HFFc6 (cell line): ENCODE measurements around the gene LBR. TPM values are rescaled to one million over a fixed set of nuclear protein-coding genes. Genes with fewer than 3 reads are reported as not detected.

Source experiments
- DNase-seq: peaks from one replicate; pipeline ENCODE4 v3.0.0-alpha.2; 2018
- H3K27ac Mint-ChIP-seq: 2 replicates; pipeline ENCODE4 v1.8.0; 2020; ENCODE audit warnings: mild to moderate bottlenecking, mixed read lengths
- H3K27me3 Mint-ChIP-seq: 2 replicates; pipeline ENCODE4 v1.8.0; 2021; ENCODE audit warnings: mild to moderate bottlenecking, moderate library complexity, mixed read lengths; ENCODE audit not compliant: insufficient read depth
- H3K36me3 Mint-ChIP-seq: 2 replicates; pipeline ENCODE4 v1.8.0; 2021; ENCODE audit warnings: low read depth, mixed read lengths
- H3K4me1 Mint-ChIP-seq: 2 replicates; pipeline ENCODE4 v1.8.0; 2020; ENCODE audit warnings: low read depth, mixed read lengths
- H3K4me3 Mint-ChIP-seq: 2 replicates; pipeline ENCODE4 v1.8.0; 2020; ENCODE audit warnings: mild to moderate bottlenecking, moderate library complexity, mixed read lengths
- H3K9me3 Mint-ChIP-seq: 2 replicates; pipeline ENCODE4 v1.8.0; 2020; ENCODE audit warnings: mild to moderate bottlenecking, mixed read lengths
- CTCF ChIP-seq: fragments of 200-600 bp; sonication (generic); IDR thresholded peaks from 2 replicates; pipeline ENCODE4 v1.5.0; 2021; ENCODE audit warnings: antibody characterized with exemption, mild to moderate bottlenecking
- total RNA-seq, 6 experiments: library from RNA; stranded (reverse); fragmentation: NEBNext Ultra II Directional; extraction: Animal tissue kit (Norgen Biotek cat#: 25700); gene quantifications; 2 replicates in 1 of 6; 3 replicates in 5 of 6; pipeline ENCODE4 v1.2.3, GENCODE V29; 2021

LBR gene
- total RNA-seq, 6 experiments from 2014 or later = 20.7 to 42.7 (median 36.3) TPM

DNA sequence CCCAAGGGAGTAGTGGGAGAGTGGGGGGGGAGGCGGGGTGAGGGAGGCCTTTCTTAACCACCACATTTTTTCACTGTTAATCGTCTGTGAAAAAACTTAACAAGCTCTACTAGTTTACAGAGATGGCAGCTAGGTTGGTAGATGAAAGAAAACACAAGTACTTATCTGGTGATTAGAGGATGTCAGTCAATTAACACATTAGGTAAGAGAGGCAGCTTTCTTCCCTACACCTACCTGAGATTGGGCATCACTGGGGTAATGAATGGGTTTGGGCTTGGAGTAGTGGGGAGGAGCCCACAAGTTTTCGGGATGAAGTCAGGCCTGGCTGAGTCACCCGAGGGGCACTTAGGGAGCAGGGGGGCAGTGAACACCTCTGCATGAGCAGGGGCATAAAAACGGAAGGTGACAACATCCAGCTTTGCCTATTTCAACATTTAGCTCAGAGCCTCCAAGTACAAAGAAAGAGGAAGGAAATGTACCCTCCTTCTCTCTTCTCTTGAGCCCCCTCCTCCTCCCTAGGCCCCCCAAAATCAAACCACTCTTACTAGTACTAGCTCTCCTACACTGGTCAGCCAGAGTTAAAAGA, 2.5 kb downstream of the LBR start:
- H3K9me3 Mint-ChIP-seq = no peaks in the 10 kb centered on the region
- H3K27ac Mint-ChIP-seq = peak overlapping the region; percentile 85
- no peak for TF ChIP-seq CTCF
- peak overlapping the region; percentile 90 for H3K4me3 Mint-ChIP-seq
- H3K36me3 Mint-ChIP-seq = peaks cover 1% of the 10 kb centered on the region
- peaks cover 4% of the 10 kb centered on the region; the same call in 1 of the 2 replicates for H3K27me3 Mint-ChIP-seq
- peak; percentile 33 for DNase-seq
- peaks cover 60% of the 10 kb centered on the region for H3K4me1 Mint-ChIP-seq

GRCh38 chr1:225424562-225425200, 3.2 kb downstream of the LBR start:
- TF ChIP-seq CTCF = no peak
- Mint-ChIP-seq H3K27me3 (peaks cover 4% of the 10 kb centered on the region; the same call in 1 of the 2 replicates), H3K4me3 (peak overlapping the region; percentile 90), H3K27ac (peak overlapping the region; percentile 85), H3K36me3 (peaks cover 4% of the 10 kb centered on the region), H3K9me3 (no peaks in the 10 kb centered on the region), H3K4me1 (peaks cover 60% of the 10 kb centered on the region)
- DNase-seq = peak; percentile 55

GRCh38 chr1:225423518-225423855, 4.4 kb downstream of the LBR start:
- DNase-seq = no peak
- TF ChIP-seq CTCF = no peak
- Mint-ChIP-seq H3K9me3 (no peaks in the 10 kb centered on the region), H3K27me3 (peaks cover 4% of the 10 kb centered on the region; the same call in 1 of the 2 replicates), H3K4me3 (no peak overlapping the region), H3K27ac (peak overlapping the region; percentile 34), H3K36me3 (peaks cover 4% of the 10 kb centered on the region), H3K4me1 (peaks cover 52% of the 10 kb centered on the region)

DNA sequence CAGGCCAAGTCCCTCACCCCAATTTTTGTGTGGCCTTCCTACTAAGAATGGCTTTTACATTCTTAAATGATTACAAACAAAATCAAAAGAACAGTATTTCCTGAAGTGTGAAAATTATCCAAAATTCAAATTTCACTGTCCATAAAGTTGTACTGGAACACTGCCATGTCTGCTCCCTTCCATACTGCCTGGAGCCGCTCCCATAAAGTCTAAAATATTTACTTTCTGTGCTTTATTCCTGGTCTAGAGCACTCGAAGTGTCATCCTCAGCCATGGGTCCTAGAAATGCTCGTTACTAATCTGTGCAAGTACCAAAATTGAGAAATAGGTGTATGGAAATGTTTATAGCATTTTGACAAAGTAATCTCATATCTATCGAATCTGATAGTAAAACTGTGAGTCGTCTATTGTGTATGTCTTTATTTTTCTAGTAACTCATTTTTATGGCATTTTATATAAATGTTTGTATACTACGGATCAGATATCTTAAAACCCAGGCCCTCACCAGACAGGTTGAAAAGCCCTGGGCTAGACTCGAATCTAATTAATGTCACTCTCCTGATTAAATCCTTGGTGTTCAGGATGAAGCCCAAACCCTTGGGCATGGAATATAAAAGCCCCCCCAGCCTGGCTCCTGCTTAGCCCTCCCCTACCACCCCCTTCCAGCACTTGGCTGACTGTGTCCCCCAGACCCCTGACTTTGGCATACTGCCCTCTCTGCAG, 4.9 kb downstream of the LBR start:
- H3K4me1 Mint-ChIP-seq = peaks cover 52% of the 10 kb centered on the region
- peak overlapping the region; percentile 46 for H3K27ac Mint-ChIP-seq
- H3K36me3 Mint-ChIP-seq = peaks cover 8% of the 10 kb centered on the region
- peak overlapping the region; percentile 41; the same call in 1 of the 2 replicates for H3K4me3 Mint-ChIP-seq
- H3K27me3 Mint-ChIP-seq = peaks cover 4% of the 10 kb centered on the region; the same call in 1 of the 2 replicates
- H3K9me3 Mint-ChIP-seq = no peaks in the 10 kb centered on the region
- DNase-seq = no peak
- no peak for TF ChIP-seq CTCF

DNA sequence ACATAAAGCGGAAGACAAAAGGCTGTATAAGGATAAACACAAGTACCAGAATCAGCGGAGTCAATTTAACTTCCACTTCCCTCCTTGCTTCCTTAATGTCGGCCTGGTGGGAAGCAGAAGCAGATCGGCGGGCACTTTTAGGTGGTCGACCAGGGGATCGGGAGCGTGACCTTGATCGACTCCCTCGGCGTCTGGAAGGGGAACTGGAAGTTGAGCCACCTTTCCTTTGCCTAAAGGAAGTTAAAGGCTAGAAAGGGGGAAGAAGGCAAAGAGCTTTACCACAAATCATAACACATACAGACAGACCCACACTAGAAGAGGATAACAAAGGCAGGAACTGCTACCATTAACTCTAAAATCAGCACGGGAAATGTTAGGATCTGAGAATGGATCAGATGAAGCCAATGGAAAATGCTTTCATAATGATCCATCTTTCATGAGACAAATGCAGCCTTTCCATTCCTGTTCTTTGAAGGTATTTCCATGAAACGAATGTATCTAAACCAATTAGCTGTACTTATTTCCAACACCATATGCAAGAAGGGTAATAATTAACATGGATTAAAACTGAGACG, 5.7 kb downstream of the LBR start:
- Mint-ChIP-seq H3K27ac (peak overlapping the region; percentile 46), H3K4me3 (no peak overlapping the region), H3K4me1 (peaks cover 52% of the 10 kb centered on the region), H3K9me3 (no peaks in the 10 kb centered on the region), H3K27me3 (peaks cover 3% of the 10 kb centered on the region; the same call in 1 of the 2 replicates), H3K36me3 (peaks cover 13% of the 10 kb centered on the region)
- DNase-seq = no peak
- no peak for TF ChIP-seq CTCF
